Measurements from ENCODE around the gene BPIFB3. TPM values are rescaled to one million over a fixed set of nuclear protein-coding genes. Genes with fewer than 3 reads are reported as not detected.
"Not testable (repeated sequence)": the region's sequence is repeated elsewhere in the genome, so short reads cannot be mapped to it uniquely, and the experiment has no call there.

Gene BPIFB3
- total RNA-seq, 2 experiments from 2014 or later, result not detected

DNA sequence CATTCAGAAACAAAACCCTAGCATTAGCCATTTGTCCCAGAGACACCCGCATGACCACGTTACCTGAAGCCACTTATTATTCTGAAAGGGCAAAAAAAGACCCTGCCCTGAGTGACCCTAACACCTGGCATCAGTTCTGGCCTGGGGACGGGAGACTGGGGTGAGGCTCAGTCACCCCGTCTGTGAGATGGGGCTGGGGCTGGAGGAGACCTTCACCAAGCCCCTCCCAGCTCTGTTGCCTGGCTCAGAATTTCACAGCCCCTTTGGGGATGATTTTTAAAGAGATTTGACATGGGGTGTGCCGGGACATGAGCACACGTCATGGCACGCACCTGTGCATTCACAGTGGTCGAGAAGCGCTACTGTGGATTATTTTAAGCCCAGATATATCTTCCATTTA is 23.6 kb upstream of the BPIFB3 start:
- no peak for DNase-seq
- H3K4me3 Mint-ChIP-seq, result no peak overlapping the region
- no peak for ATAC-seq
- H3K4me1 Mint-ChIP-seq, result no peaks in the 10 kb centered on the region
- no peaks in the 10 kb centered on the region for H3K9me3 Mint-ChIP-seq (ENCODE audit: low read depth)
- H3K36me3 Mint-ChIP-seq, result no peaks in the 10 kb centered on the region
- CTCF ChIA-PET, result no interaction called here
- no peak overlapping the region for H3K27ac Mint-ChIP-seq
- no peaks in the 10 kb centered on the region for H3K27me3 Mint-ChIP-seq

DNA sequence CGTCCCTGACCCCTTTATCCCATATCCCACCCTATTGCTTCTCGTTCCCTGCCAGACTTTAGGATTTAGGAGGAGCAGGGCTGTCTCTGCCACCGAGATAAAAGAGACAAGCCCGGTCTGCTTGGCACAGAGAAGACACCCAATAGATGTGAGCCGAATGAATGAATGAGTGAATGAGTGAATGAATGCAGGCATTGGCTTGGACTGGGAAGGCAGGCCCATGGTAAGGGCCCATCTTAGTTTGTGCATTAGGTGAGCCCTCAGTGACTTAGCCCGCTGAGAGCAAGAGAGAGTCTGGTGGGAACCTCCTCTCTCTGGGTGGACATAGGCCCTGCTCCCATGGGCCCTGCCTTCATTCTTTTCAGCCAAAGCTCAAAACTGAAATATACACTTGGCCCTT is 23.1 kb upstream of the BPIFB3 start:
- CTCF ChIA-PET, result no interaction called here
- no peaks in the 10 kb centered on the region for H3K27me3 Mint-ChIP-seq
- no peaks in the 10 kb centered on the region for H3K36me3 Mint-ChIP-seq

DNA sequence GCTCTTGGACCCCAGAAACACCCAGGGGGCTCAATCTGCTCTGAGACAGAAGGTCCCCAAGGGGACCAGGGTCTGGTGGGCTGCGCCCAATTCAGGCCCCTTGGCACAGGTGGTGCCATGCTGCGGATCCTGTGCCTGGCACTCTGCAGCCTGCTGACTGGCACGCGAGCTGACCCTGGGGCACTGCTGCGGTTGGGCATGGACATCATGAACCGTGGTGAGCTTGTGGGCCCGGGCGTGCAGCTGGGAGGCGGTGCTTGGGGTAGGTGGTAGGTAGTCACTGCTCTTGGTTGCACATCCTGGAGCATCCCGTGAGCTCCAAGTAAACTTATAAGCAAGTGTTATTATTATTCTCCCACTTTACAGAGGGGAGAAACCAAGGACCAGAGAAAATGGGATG is 22.2 kb upstream of the BPIFB3 start, which contains the start of gene BPIFB6:
Gene BPIFB6 (plus strand): TSS at position 118 of the 400 bp plus-strand sequence. CDS start 0 bp downstream, at position 118.
- ATAC-seq (no peak), DNase-seq (no peak)
- H3K4me3 Mint-ChIP-seq, result no peak within 1 kb of the TSS
- no peaks in the 10 kb centered on the region for H3K9me3 Mint-ChIP-seq (ENCODE audit: low read depth)
- CTCF ChIA-PET, result interaction anchor here (1.5 kb wide), 1 partner anchor 86 kb away, joined by 4 read pairs; no protein-coding TSS in a partner anchor
- H3K27me3 Mint-ChIP-seq, result no peaks in the 10 kb centered on the region
- no peaks in the 10 kb centered on the region for H3K4me1 Mint-ChIP-seq
- H3K27ac Mint-ChIP-seq, result no peak within 1 kb of the TSS
- H3K36me3 Mint-ChIP-seq, result no peaks in the 10 kb centered on the region

More for the DNA sequence above, 23.1 kb upstream of the BPIFB3 start:
- DNase-seq, result no peak
- ATAC-seq, result no peak
- H3K9me3 Mint-ChIP-seq (ENCODE audit: low read depth), result no peaks in the 10 kb centered on the region
- no peaks in the 10 kb centered on the region for H3K4me1 Mint-ChIP-seq
- no peak overlapping the region for H3K27ac Mint-ChIP-seq
- no peak overlapping the region for H3K4me3 Mint-ChIP-seq

DNA sequence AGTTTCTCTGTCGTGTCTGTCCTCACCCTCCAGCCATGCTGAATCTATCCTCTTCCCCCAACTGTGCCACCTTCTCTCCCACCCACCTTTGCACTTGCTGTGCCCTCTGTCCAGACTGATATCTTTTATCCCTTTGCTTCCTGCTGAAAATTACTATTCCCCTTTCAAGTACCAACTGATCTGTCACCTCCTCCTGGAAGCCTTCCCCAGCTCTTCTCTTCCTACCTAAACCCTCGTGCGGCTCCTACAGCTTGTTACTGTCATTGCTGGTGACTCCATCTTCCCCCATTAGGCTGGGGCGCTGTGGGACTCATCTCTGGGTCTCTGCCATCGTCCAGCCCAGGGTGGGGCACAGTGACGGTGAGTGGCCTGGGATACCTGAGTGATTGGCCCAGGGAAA is 21.1 kb upstream of the BPIFB3 start:
- Mint-ChIP-seq H3K9me3 (ENCODE audit: low read depth) (no peaks in the 10 kb centered on the region), H3K27ac (no peak overlapping the region), H3K27me3 (no peaks in the 10 kb centered on the region), H3K4me1 (no peaks in the 10 kb centered on the region), H3K4me3 (no peak overlapping the region), H3K36me3 (no peaks in the 10 kb centered on the region)
- DNase-seq (no peak), ATAC-seq (no peak)
- CTCF ChIA-PET, result interaction anchor here (1.5 kb wide), 1 partner anchor 87 kb away, joined by 4 read pairs; no protein-coding TSS in a partner anchor

DNA sequence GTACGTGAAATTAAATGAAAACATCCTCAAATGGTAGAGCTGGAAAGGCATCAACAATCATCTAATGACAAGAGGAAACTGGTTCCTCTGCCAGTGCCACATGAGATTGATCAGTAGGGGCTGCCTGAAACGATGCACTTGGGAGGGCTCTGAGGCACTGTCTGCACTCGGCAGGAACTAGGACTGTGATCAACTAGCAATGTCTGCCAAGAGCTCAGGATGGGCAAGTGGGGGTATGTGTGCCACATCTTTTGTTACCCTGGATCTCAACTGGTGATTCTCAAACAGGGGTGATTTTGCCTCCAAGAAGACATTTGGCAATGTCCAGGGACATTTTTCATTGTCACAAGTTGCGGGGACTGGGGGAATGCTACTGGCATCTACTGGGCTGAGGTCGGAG is 20.3 kb upstream of the BPIFB3 start:
- DNase-seq (no peak), ATAC-seq (no peak)
- H3K4me1 Mint-ChIP-seq, result no peaks in the 10 kb centered on the region
- H3K9me3 Mint-ChIP-seq (ENCODE audit: low read depth), result no peaks in the 10 kb centered on the region
- H3K27me3 Mint-ChIP-seq, result no peaks in the 10 kb centered on the region
- H3K4me3 Mint-ChIP-seq, result no peak overlapping the region
- no peaks in the 10 kb centered on the region for H3K36me3 Mint-ChIP-seq
- CTCF ChIA-PET, result no interaction called here
- H3K27ac Mint-ChIP-seq, result no peak overlapping the region

DNA sequence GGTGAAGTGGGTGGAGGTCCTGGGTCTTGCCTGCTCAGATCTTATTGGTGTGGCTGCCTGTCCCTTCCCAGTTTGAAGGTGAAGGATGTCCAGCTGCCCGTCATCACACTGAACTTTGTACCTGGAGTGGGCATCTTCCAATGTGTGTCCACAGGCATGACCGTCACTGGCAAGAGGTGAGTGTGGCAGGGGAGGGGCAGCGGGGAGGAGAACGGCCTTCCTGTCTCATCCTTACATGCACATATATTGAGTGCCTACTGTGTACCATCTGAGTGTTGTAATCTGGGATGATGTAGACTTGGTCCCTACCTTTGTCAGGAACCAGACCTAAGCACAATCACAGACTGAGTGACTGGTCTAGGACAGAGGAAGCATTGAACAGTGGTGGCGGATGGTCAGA is 19.6 kb upstream of the BPIFB3 start:
- Mint-ChIP-seq H3K27ac (no peak overlapping the region), H3K36me3 (no peaks in the 10 kb centered on the region), H3K4me3 (no peak overlapping the region), H3K9me3 (ENCODE audit: low read depth) (no peaks in the 10 kb centered on the region), H3K27me3 (no peaks in the 10 kb centered on the region), H3K4me1 (no peaks in the 10 kb centered on the region)
- DNase-seq (no peak), ATAC-seq (no peak)
- CTCF ChIA-PET, result no interaction called here

DNA sequence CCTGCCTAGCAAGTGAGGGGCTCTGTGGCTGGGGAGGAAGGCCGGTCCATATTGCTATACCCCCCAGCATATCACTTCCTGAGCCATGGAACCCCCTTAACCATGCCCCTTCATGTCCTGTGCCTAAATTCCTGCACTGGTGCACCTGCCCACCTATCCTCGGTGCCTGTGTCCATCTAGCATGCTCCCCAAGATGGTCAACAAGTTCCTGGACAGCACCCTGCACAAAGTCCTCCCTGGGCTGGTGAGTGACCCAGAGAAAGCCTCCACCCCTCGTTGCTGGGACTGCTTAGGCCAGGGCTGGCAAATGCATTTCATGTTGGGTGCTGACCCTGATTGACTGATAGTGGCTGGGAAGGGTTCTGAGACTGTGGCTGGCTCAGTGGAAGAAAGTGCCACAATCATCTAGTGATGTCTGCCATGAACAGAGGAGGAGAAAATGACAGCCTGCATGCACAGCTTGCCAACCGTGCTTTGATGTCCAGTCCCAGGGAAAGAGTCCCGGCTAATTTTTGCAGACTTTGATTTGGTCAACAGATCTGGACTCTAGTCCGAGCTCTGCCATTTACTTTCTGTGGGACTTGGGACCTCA is 18.7 kb upstream of the BPIFB3 start:
- CTCF ChIA-PET, result no interaction called here
- DNase-seq (no peak), ATAC-seq (no peak)
- Mint-ChIP-seq H3K9me3 (ENCODE audit: low read depth) (no peaks in the 10 kb centered on the region), H3K27me3 (no peaks in the 10 kb centered on the region), H3K4me3 (no peak overlapping the region), H3K27ac (no peak overlapping the region), H3K36me3 (no peaks in the 10 kb centered on the region), H3K4me1 (no peaks in the 10 kb centered on the region)

DNA sequence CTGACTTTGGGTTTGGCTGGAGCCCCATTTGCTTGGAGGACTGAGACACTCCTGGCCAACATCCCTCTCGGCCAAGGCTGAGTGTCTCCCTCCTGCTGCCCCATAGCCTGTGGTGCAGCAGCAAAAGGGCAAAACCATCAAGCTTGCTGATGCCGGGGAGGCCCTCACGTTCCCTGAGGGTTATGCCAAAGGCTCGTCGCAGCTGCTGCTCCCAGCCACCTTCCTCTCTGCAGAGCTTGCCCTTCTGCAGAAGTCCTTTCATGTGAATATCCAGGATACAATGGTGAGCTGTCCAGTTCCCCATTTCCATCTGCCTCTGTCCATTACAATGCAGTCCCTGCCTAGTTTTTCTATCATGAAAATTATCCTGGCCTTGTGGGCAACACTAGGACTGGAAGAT is 16.2 kb upstream of the BPIFB3 start:
- DNase-seq (no peak), ATAC-seq (no peak)
- CTCF ChIA-PET, result no interaction called here
- no peaks in the 10 kb centered on the region for H3K4me1 Mint-ChIP-seq
- H3K36me3 Mint-ChIP-seq, result no peaks in the 10 kb centered on the region
- H3K9me3 Mint-ChIP-seq (ENCODE audit: low read depth), result no peaks in the 10 kb centered on the region
- H3K27me3 Mint-ChIP-seq, result no peaks in the 10 kb centered on the region
- H3K4me3 Mint-ChIP-seq, result no peak overlapping the region
- H3K27ac Mint-ChIP-seq, result no peak overlapping the region

DNA sequence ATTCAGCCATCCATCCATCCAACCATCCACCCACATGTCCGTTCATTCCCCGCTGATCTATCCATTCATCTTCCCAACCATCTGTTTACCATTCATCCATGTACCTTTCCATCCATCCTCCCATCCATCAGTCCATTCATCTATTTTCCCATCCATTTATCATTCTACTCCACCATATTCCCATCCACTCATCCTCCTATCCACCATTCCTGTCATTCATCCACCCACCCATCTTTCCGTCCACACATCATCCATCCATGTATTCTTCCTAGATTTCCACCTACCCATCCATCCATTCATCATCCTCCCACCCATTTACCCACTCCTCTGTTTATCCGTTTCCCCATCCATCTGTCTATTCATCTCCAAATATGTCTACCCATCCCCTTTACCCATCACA is 15.5 kb upstream of the BPIFB3 start:
- CTCF ChIA-PET, result no interaction called here
- H3K4me1 Mint-ChIP-seq, result no peaks in the 10 kb centered on the region
- H3K4me3 Mint-ChIP-seq, result no peak overlapping the region
- H3K36me3 Mint-ChIP-seq, result no peaks in the 10 kb centered on the region
- H3K27ac Mint-ChIP-seq, result no peak overlapping the region
- ATAC-seq (no peak), DNase-seq (no peak)
- H3K9me3 Mint-ChIP-seq (ENCODE audit: low read depth), result no peaks in the 10 kb centered on the region
- H3K27me3 Mint-ChIP-seq, result no peaks in the 10 kb centered on the region

DNA sequence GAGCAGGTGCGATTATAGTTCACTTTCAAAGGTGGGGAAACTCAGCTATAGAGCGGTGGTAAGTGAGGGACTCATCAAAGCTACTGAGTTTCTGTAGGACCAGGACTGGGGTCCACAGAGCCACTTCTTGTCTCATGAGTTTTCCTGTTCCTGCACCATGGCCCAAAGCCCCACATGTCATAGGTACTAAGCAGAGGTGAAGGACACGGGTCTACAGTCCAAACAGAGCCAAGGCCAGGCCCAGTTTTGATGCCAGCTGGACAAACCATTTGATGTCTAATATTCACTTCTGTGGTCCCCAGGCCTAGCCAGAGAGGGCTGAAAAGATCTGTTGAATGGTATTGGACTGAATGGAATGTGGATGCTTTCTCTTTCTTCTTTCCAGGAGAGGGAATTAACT is 11.3 kb upstream of the BPIFB3 start:
- ATAC-seq (no peak), DNase-seq (no peak)
- no peaks in the 10 kb centered on the region for H3K27me3 Mint-ChIP-seq
- no peak overlapping the region for H3K4me3 Mint-ChIP-seq
- CTCF ChIA-PET, result interaction anchor here (1.3 kb wide), 1 partner anchor 96 kb away, joined by 3 read pairs; no protein-coding TSS in a partner anchor
- peaks cover 4% of the 10 kb centered on the region for H3K9me3 Mint-ChIP-seq (ENCODE audit: low read depth)
- H3K4me1 Mint-ChIP-seq, result no peaks in the 10 kb centered on the region
- H3K27ac Mint-ChIP-seq, result no peak overlapping the region
- no peaks in the 10 kb centered on the region for H3K36me3 Mint-ChIP-seq

DNA sequence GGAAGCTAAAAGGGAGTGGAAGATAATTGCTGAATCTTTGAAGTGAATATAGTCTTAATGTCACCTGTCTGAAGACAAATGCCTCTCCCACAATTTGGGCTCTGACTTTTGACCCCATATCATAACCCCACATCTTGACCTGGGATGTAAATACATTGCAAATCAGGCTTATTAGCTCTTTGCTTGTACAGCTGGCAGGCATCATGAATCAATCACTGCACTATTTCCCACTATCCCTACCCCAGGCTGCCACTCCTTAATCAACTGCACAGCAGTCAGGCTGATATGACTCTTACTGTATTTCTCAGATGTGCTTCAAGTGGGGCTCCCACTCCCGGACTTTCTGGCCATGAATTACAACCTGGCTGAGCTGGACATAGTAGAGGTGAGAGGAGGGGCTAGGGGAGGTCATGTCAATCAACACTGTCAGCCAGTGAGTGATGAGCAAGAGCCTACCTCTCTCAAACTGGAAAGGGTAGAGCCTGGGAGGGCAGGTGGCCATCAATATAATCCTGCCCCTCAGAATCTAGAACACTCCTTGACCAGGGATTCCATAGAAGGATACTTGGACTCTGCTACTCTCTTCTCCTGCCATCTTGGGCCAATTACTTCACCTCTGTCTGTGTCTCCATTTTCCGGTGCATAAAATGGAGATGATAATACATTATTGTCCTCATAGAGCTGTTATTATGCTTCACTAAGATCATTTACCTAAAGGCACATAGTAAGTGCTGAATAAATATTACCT is 10.5 kb upstream of the BPIFB3 start:
- Mint-ChIP-seq H3K36me3 (no peaks in the 10 kb centered on the region), H3K4me1 (no peaks in the 10 kb centered on the region), H3K27ac (no peak overlapping the region), H3K9me3 (ENCODE audit: low read depth) (peaks cover 4% of the 10 kb centered on the region), H3K27me3 (no peaks in the 10 kb centered on the region), H3K4me3 (no peak overlapping the region)
- ATAC-seq, result no peak
- DNase-seq, result no peak
- CTCF ChIA-PET, result no interaction called here

DNA sequence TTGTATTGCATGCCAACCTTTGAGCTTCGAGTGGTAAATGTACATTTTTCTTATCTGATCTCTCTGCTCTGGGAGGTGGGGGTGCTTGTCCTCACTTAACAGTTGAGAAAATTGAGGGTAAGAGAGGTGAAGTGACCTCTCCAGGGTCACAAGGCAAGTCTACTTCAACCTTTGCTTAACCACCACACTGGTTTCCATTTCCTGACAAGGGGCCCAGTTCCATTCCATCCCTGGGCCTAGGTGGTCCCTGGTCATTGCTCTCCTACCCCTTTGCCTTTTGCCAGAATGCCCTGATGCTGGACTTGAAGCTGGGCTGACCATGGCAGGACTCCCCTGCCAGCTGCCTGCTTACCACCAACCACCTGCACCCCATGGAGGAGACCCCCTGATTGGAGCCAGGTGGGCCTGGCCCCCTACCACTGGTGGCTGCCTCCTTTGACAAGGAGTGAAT is 9.9 kb upstream of the BPIFB3 start:
- H3K27ac Mint-ChIP-seq, result no peak overlapping the region
- no peak for ATAC-seq
- no peak for DNase-seq
- H3K36me3 Mint-ChIP-seq, result no peaks in the 10 kb centered on the region
- H3K4me1 Mint-ChIP-seq, result no peaks in the 10 kb centered on the region
- H3K4me3 Mint-ChIP-seq, result no peak overlapping the region
- peaks cover 4% of the 10 kb centered on the region for H3K9me3 Mint-ChIP-seq (ENCODE audit: low read depth)
- H3K27me3 Mint-ChIP-seq, result no peaks in the 10 kb centered on the region
- CTCF ChIA-PET, result no interaction called here

DNA sequence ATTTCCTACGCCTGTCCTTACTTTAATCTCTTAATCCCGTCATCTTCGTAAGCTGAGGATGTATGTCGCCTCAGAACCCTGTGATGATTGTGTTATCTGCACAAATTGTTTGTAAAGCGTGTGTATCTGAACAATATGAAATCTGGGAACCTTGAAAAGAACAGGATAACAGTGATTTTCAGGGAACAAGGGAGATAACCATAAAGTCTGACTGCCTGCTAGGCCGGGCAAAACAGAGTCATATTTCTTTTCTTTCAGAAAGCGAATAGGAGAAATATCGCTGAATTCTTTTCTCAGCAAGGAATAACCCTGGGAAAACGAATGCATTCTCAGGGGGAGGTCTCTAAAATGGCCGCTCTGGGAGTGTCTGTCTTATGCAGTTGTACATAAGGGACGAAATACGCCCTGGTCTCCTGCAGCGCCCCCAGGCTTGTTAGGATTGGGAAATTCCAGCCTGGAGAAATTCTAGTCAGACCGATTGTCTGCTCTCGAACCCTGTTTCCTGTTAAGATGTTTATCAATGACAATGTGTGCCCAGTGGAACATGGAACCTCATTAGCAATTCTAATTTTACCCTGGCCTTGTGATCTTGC is 8.5 kb upstream of the BPIFB3 start:
- ATAC-seq; DNase-seq; H3K36me3 Mint-ChIP-seq; H3K4me3 Mint-ChIP-seq; H3K27ac Mint-ChIP-seq; H3K27me3 Mint-ChIP-seq; H3K4me1 Mint-ChIP-seq; H3K9me3 Mint-ChIP-seq (ENCODE audit: low read depth); CTCF ChIA-PET: not testable (repeated sequence)

DNA sequence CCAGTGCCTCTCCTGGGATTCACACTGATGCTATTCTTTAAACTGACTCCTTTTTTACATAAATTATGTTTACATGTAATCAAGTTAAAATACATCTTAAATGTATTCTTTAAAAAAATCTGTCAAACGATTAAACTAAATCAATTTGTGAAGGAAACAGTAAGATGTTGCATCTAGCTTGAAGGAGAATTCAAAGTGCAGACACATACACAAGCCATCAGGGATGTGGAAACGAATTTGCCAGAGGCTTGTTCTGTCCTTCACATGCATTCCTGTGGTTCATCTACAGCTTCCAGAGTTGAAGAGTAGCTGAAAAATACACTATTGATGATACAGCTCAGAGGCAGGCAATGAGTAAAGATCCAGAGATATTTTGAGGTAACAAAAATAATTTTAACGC is 7.3 kb upstream of the BPIFB3 start:
- CTCF ChIA-PET, result no interaction called here
- no peak for ATAC-seq
- Mint-ChIP-seq H3K4me1 (no peaks in the 10 kb centered on the region), H3K27me3 (no peaks in the 10 kb centered on the region), H3K36me3 (no peaks in the 10 kb centered on the region), H3K27ac (no peak overlapping the region), H3K9me3 (ENCODE audit: low read depth) (peaks cover 4% of the 10 kb centered on the region), H3K4me3 (no peak overlapping the region)
- no peak for DNase-seq

All from activated CD8-positive, alpha-beta memory T cell treated with anti-CD3 and anti-CD28 coated beads, Interleukin-2, amount 10 ng/mL, durations not matched to agents 7 days and 5 days (primary cell).